Erythroblast (primary cell): ENCODE results near the gene ACADM.

ENCODE experiments used
- GATA1 ChIP-seq: IDR thresholded peaks from 2 replicates; pipeline ENCODE4 v1.6.1; 2011; ENCODE audit warnings: low read depth, mild to moderate bottlenecking, control low read depth, low read length, moderate library complexity
- POLR2A ChIP-seq: IDR thresholded peaks from 2 replicates; pipeline ENCODE4 v1.6.1; 2011; ENCODE audit warnings: mild to moderate bottlenecking, low read length

DNA sequence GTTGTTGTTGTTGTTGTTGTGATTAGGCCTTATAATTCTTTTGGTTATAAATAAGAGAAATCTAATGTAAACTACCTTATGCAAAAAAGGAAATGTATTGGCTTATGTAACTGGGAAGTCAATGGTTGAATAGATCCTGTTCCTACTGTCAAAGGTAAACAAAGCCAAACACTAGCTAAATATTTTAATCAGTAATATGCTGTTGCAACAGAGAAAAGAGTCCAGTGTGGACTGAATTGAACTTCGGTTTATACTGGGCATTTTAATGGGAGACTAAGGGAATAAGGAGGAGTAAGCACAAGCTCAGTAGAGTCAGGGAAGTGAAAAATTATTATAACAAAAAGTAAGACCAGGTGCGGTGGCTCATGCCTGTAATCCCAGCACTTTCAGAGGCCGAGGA lies 87.6 kb downstream of the ACADM start:
- no peak for TF ChIP-seq GATA1
- no peak for TF ChIP-seq POLR2A
